DMS79 (cell line): ENCODE measurements around the gene PRDM10.
A peak's percentile ranks its signal among the peaks of the same experiment; 100 is the strongest.
"Not testable (repeated sequence)": the region's sequence is repeated elsewhere in the genome, so short reads cannot be mapped to it uniquely, and the experiment has no call there.

Source experiments
- DNase-seq: peaks from one replicate; lab custom pipeline; 2025; lab: John Stamatoyannopoulos, UW

Gene PRDM10

GRCh38 chr11:129974672-129975071, 28.0 kb downstream of the PRDM10 start:
- DNase-seq, result no peak

- no peak for DNase-seq
Observed at GRCh38 chr11:129974237-129974636, 28.4 kb downstream of the PRDM10 start.

- no peak for DNase-seq
Observed at GRCh38 chr11:129973809-129974208, 28.8 kb downstream of the PRDM10 start.

DNA sequence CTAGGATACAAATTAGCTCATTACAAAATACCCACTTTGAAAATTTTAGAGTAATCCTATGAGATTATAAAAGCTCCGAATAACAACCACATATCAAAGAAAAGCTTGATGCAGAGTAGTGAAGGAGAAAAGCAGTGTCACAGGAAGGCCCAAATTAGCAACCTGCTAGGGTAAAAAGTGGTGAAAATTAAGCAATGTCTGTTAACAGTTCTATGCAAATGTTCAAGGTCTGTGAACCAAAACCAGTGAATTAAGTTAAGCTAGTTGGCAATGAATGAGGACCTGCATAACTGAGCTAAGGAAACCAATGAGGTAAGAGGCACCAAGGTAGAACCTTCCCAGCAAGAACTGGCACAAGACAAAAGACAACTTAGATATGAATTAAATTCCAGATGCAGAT, 29.6 kb downstream of the PRDM10 start:
- DNase-seq, result no peak

- DNase-seq, result no peak
Observed at GRCh38 chr11:129972611-129973010, 30.0 kb downstream of the PRDM10 start.

GRCh38 chr11:129971856-129972255, 30.8 kb downstream of the PRDM10 start:
- DNase-seq, result not testable (repeated sequence)

GRCh38 chr11:129969920-129970319, 32.7 kb downstream of the PRDM10 start:
- DNase-seq, result no peak

DNA sequence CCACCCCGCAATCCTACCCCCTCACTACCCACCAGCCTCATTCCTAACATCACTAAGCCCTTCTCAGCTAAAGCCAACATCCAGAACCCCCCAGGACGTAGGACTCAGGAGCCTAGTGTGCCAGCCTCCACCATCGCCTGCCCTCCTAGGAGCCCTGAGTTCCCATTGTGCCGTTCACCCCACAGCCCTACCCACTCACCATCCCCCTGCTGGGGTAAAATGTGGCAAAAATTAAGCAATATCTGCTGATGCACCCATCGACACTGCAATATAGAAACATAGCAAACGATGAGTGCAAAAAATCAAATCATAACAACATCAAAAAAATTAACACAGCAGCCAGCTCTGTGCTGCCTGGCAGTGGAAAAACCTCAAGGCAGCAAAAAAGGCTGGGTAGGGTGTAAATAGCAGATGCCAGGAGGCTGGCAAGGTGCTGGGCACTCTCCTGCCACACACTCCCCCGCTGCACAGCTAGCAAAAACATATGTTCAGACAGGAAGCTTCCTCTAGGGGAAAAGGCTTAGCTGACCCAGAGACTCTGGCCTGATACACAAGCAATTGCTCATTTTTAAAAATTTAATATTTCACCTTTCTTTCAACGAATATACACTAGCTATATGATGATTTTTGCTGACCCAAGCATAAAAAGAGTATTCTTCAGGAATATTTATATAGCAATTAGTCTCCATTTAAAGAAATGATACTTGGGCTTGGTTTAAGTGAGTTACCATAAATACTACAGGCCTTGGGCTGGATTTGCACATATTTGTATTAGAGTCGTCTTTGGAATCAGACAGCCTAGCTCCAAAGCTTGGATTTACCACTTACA, 33.8 kb downstream of the PRDM10 start:
- DNase-seq, result no peak

DNA sequence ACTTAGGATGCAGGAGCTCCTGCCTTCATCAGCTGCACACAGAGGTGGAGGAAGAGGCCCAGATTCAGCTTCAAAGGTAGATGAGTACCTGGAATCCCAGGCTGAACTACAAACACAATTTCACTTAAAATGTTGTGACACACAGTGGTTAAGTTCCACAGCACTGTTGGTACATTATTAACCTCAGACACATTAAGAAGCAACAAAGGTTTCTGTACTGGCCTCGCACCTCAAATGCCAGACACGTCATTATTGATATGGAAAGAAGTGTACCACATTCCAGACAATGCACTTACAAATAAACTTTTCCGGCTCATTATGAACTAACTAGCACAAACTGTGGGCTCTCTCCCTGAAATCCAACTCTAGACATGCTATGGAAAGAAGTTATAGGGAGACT, 34.6 kb downstream of the PRDM10 start:
- DNase-seq, result no peak

DNA sequence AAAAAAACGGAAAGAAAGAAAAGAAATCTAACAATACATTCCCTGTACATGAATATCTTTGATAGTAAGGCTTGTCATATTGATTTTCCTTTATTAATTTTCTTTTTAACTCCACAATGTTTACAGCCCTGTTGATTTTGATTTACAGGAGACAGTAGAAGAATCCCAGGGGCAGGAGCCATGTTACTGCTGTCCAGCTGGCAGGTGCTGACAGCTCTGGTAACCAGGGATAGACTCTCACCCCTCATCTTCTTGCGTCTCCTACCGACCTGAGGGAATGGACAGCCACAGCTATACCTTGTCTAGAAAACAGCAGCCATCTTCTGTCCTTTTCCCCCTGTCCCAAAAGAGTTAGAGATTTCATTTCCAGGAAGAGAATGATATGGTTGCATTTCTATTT, 37.4 kb downstream of the PRDM10 start:
- DNase-seq, result no peak

DNA sequence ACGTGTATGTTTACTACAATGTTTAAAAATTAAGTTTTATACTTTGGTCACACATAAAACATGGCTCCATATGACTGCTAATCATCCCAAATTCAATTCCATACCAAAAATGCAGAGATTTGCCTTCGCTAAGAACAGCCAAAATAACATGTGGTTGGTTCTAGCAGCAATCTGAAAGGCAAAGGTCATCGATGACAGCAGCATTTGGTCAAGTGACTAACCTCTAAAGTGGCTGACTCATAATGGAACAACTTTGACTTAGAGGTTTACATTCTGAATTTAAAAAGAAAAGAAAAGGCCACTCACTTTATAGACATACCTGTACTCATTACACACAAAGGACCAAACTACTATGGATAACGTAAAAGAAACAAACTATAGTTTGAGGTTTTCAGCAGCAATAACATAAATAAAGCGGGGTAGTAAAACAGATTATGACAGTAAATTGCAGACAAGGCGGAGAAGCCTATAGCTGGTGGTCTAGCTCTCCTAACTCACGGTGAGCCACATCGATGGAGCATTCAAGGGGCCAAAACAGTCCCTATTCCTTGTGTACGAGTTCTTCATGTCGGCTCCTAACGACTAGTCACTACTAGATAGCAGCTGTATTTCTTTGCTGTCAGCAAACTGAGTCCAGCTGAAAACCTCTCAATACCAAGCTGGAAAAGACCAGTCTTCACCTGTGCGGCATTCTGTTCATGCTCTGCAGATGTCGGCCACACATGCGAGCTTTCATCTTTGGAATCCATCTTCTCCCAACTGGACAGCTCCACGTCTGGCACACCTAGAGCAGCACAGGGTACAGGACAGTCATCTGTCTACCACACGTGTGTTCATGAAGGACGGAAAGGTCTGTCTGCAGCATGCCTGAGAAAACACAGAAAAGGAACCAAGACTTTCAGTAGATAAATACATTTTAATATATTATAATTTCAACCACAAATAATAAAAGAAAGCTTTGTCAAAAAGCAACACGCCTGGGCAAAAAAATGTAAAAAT, 42.1 kb downstream of the PRDM10 start:
- DNase-seq, result no peak

DNA sequence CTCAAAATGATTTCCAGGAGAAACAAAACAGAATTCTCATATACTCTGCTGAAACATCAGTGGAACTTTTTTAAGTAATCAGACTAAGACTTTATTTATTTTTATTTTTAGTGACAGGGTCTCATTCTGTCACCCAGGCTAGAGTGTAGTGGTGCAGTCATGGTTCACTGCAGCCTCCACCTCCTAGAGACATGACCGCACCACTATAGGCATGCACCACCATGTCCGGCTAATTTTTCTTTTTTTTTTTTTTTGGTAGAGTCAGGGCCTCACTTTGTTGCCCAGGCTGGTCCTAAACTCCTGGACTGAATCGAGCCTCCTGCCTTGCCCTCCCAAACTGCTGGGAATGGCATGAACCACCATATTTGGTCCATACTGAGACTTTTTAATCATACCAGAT, 42.9 kb downstream of the PRDM10 start:
- DNase-seq, result no peak

- no peak for DNase-seq
Observed at GRCh38 chr11:129955282-129955681, 47.4 kb downstream of the PRDM10 start.

DNA sequence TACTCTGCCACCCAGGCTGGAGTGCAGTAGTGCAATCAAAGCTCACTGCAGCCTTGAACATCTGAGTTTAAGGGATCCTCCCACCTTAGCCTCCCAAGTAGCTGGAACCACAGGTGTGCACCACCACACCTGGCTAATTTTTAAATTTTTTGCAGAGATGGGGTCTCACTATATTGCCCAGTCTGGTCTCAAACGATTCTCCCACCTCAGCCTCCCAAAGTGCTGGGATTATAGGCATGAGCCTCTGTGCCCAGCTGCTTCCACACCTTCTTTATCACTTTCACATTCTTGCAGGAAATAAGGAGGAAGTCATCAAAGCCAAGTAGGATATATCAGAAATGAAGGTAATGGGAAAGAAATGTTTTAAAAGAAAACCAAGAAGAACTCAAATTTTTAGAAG, 47.9 kb downstream of the PRDM10 start:
- DNase-seq, result not testable (repeated sequence)

- no peak for DNase-seq
Observed at GRCh38 chr11:129951866-129952262, 50.8 kb downstream of the PRDM10 start.

DNA sequence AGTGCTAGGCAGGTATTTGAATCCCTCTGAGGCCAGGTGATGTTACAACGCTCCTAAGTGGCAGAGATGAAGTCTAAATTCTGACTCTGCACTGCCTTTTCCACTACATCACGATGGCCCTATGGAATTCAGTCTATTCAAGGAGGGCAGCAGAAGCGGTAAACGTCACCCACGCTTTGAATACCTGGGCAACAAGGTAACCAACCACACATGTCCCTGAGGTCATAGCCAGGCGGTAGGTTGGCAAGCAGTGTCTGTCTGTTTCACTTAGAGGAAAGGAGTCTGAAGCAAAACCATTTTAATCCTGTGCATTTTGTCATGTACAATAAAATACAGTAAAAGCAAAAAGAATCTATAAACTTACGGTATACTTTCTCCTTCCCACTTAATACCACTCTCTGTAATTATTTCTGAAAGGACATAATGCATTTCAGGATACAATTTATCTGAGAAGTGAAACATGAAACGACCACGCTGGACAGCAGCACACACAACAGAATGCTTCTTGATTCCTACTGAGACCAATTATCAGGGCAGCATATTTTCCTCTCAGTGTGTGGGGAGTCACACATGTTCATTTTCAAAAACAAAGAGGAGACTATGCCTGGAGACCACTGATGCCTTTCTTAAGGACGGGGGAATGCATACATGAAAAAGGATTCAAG, 51.3 kb downstream of the PRDM10 start:
- no peak for DNase-seq

DNA sequence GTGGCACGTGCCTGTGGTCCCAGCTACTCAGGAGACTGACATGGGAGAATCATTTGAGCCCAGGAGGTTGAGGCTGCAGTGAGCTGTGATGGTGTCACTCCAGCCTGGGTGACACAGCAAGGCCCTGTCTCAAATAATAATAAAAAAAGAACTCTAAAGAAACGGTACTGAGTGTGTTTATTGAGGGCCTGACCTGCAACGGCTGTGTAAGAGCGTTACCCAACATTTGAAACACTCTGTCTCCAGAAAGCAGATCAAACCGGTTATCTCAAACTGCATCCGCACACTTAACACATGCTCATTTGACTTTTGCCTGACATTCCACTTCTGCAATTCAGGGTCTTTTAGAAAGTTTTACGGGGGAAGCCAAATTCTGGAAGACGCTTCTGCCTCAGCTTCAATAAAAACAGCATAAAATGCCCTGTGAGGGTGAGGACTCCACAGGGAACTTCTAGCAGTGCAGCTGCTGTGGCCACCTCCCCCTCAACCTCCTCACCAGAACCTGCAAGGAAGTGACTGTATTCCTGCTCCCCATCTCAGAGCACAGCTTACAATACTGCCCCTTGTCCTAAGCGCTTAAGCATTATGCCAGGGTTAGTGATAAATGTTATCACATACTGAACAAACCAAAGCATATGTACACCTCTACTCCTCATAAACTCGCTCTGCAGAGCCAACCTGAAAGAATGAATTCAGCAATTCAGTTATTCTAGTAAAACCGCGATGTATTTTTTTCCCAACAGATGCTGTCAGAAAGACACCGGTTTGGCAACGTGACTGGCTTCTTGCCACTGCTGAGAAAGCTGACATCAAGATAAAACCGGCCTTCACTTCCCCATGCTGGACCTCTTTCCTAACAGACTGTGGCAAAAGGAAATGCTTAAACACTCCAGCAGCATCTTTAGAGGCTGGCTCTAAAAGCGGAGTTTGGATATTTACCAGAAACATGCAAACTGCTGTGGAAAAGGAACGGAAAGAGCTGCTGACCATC, 52.2 kb downstream of the PRDM10 start:
- DNase-seq, result no peak

- no peak for DNase-seq
Observed at GRCh38 chr11:129948926-129949466, 53.6 kb downstream of the PRDM10 start.

GRCh38 chr11:129947474-129947873, 55.2 kb downstream of the PRDM10 start:
- DNase-seq, result peak; percentile 19

DNA sequence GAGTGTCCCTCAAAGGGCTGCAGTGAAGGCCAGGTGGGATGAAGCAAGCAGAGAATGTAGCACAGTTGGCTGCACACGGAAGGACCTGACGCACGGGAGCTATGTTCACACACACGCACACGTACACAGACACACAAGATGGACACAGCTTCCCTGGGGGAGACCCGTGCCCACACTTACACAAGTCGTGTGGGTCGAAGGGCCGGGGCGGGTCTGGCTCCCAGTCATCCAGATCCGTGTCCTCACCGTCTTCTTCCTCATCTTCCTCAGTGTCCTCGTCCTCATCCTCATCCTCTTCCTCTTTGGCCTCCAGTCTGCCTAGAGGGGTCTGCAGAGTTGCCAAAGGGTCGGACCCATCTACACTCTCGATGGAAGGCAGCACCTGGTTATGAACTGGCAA, 55.7 kb downstream of the PRDM10 start:
- no peak for DNase-seq

- no peak for DNase-seq
Observed at GRCh38 chr11:129946256-129946655, 56.4 kb downstream of the PRDM10 start.
